Loucy (cell line): ENCODE measurements around the gene FAM222A.

Experiments
- CTCF ChIP-seq: fragments of 200-600 bp; sonication (generic); conservative IDR thresholded peaks from 2 replicates; pipeline ENCODE4 v1.5.1; 2014; ENCODE audit warnings: mild to moderate bottlenecking, antibody characterized with exemption, low read length
- EZH2phosphoT487 ChIP-seq: fragments of 200-600 bp; IDR thresholded peaks from 2 replicates; pipeline ENCODE4 v1.6.1; 2018; ENCODE audit warnings: antibody characterized with exemption, mild to moderate bottlenecking, moderate library complexity, borderline replicate concordance

- no peak for TF ChIP-seq CTCF
- no peak for TF ChIP-seq EZH2phosphoT487
Observed at GRCh38 chr12:109728921-109729320, 15.3 kb downstream of the FAM222A start.
